Osteoblast (primary cell): ENCODE results near the gene PCDHA11. TPM values are rescaled to one million over a fixed set of nuclear protein-coding genes. Genes with fewer than 3 reads are reported as not detected.
"Not testable (repeated sequence)": the region's sequence is repeated elsewhere in the genome, so short reads cannot be mapped to it uniquely, and the experiment has no call there.

Experiments used
- DNase-seq: peaks from one replicate; pipeline ENCODE4 v3.0.0; 2011; ENCODE audit warnings: low spot score, mixed read lengths; ENCODE audit not compliant: insufficient read length; ENCODE audit errors: missing footprints
- H2AFZ ChIP-seq: 2 replicates; pipeline ENCODE4 v1.6.0; 2011; ENCODE audit warnings: mild to moderate bottlenecking, low read length
- H3K27ac ChIP-seq: 2 replicates; pipeline ENCODE4 v1.5.1; 2011; ENCODE audit warnings: mild to moderate bottlenecking, low read depth, low read length, moderate library complexity
- H3K27me3 ChIP-seq: 2 replicates; pipeline ENCODE4 v1.6.0; 2012; ENCODE audit warnings: mild to moderate bottlenecking, control low read depth, inconsistent platforms, low read length, moderate library complexity; ENCODE audit not compliant: insufficient read depth
- H3K36me3 ChIP-seq: 2 replicates; pipeline ENCODE4 v1.5.1; 2011; ENCODE audit warnings: mild to moderate bottlenecking, low read length, control low read depth, moderate library complexity; ENCODE audit not compliant: insufficient read depth
- H3K4me1 ChIP-seq: 2 replicates; pipeline ENCODE4 v1.5.1; 2011; ENCODE audit warnings: mild to moderate bottlenecking, low read length, control low read depth, moderate library complexity; ENCODE audit not compliant: insufficient read depth
- H3K4me2 ChIP-seq: 2 replicates; pipeline ENCODE4 v1.6.0; 2011; ENCODE audit warnings: mild to moderate bottlenecking, low read length; ENCODE audit not compliant: insufficient read depth
- H3K4me3 ChIP-seq: fragments of 200-600 bp; sonication (generic); 3 replicates; pipeline ENCODE4 v1.5.1; 2012; ENCODE audit warnings: mild to moderate bottlenecking, low read length, inconsistent platforms; ENCODE audit not compliant: insufficient read depth
- H3K79me2 ChIP-seq: 2 replicates; pipeline ENCODE4 v1.6.0; 2012; ENCODE audit warnings: mild to moderate bottlenecking, low read length, control low read depth, inconsistent platforms; ENCODE audit not compliant: insufficient read depth
- H3K9me3 ChIP-seq: 2 replicates; pipeline ENCODE4 v1.5.1; 2011; ENCODE audit warnings: low read depth, low read length, control low read depth
- H4K20me1 ChIP-seq: 2 replicates; pipeline ENCODE4 v1.6.0; 2012; ENCODE audit warnings: mild to moderate bottlenecking, low read length, control low read depth; ENCODE audit not compliant: insufficient read depth
- CTCF ChIP-seq: IDR thresholded peaks from 2 replicates; pipeline ENCODE4 v1.5.1; 2011; ENCODE audit warnings: mild to moderate bottlenecking, low read depth, low read length, moderate library complexity; ENCODE audit errors: extremely low read depth
- total RNA-seq: library from RNA; depleted of rRNA; stranded (reverse); fragments of >200 nt; gene quantifications from 2 replicates; pipeline ENCODE4 v1.2.3, GENCODE V29; 2012

The PCDHA11 gene, protein sequence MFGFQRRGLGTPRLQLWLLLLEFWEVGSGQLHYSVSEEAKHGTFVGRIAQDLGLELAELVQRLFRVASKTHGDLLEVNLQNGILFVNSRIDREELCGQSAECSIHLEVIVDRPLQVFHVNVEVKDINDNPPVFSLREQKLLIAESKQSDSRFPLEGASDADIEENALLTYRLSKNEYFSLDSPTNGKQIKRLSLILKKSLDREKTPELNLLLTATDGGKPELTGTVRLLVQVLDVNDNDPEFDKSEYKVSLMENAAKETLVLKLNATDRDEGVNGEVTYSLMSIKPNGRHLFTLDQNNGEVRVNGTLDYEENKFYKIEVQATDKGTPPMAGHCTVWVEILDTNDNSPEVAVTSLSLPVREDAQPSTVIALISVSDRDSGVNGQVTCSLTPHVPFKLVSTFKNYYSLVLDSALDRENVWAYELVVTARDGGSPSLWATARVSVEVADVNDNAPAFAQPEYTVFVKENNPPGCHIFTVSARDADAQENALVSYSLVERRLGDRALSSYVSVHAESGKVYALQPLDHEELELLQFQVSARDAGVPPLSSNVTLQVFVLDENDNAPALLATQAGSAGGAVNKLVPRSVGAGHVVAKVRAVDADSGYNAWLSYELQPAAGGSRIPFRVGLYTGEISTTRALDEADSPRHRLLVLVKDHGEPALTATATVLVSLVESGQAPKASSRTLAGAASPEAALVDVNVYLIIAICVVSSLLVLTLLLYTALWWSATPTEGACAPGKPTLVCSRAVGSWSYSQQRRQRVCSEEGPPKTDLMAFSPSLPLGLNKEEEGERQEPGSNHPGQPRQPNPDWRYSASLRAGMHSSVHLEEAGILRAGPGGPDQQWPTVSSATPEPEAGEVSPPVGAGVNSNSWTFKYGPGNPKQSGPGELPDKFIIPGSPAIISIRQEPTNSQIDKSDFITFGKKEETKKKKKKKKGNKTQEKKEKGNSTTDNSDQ
- 0.29 and 0.36 TPM in 2 replicates for total RNA-seq

- TF ChIP-seq CTCF = no peak
- Histone ChIP-seq H3K36me3 (no peaks in the 10 kb centered on the region), H3K9me3 (no peaks in the 10 kb centered on the region), H3K4me2 (no peak within 1 kb of the TSS), H2AFZ (no peak within 1 kb of the TSS), H3K27ac (no peak within 1 kb of the TSS), H3K4me1 (no peaks in the 10 kb centered on the region), H3K27me3 (no peaks in the 10 kb centered on the region), H3K4me3 (no peak within 1 kb of the TSS), H4K20me1 (no peaks in the 10 kb centered on the region), H3K79me2 (no peaks in the 10 kb centered on the region)
- no peak for DNase-seq
Observed at GRCh38 chr5:140868721-140869554, at the start of gene PCDHA11. TSS of gene PCDHA11 (plus strand) at chr5:140868957. CDS start at chr5:140869104, 147 bp downstream.

DNA sequence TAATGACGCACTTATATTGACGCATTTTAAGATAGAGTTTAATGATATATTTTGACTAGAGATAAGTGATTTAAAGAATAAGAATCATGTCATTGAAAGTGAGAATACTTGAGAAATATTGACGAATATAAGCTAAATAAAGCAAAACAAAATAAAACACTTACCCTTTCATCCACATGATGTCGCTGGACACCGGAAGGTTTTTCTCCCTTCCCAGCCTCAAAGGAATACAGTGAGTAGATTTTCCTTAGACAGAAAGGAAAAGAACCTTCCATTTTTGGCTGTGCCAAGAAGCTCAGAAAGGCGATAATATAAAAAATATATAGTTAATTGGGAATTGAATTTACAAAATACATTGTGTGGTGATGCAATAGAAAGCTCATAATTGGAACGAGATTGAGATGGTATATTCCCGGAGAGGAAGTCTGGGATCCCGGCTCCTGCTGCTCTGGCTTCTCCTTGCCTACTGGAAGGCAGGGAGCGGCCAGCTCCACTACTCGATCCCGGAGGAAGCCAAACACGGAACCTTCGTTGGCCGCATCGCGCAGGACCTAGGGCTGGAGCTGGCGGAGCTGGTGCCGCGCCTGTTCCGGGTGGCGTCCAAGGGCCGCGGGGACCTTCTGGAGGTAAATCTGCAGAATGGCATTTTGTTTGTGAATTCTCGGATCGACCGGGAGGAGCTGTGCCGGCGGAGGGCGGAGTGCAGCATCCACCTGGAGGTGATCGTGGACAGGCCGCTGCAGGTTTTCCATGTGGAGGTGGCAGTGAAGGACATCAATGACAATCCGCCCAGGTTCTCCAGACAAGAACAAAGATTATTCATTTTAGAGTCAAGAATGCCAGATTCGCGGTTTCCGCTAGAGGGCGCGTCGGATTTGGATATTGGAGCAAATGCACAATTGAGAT lies 47.1 kb upstream of the PCDHA11 start, which contains the start of gene PCDHA5:
PCDHA5 (plus strand) TSS at position 239 of the 906 bp plus-strand sequence.
- Histone ChIP-seq H3K36me3 (no peaks in the 10 kb centered on the region), H3K4me1 (no peaks in the 10 kb centered on the region), H3K79me2 (no peaks in the 10 kb centered on the region), H2AFZ (no peak within 1 kb of the TSS), H4K20me1 (no peaks in the 10 kb centered on the region), H3K27me3 (no peaks in the 10 kb centered on the region), H3K27ac (no peak within 1 kb of the TSS), H3K9me3 (no peaks in the 10 kb centered on the region), H3K4me2 (no peak within 1 kb of the TSS), H3K4me3 (no peak within 1 kb of the TSS)
- TF ChIP-seq CTCF = peak; percentile 51
- DNase-seq = no peak

DNA sequence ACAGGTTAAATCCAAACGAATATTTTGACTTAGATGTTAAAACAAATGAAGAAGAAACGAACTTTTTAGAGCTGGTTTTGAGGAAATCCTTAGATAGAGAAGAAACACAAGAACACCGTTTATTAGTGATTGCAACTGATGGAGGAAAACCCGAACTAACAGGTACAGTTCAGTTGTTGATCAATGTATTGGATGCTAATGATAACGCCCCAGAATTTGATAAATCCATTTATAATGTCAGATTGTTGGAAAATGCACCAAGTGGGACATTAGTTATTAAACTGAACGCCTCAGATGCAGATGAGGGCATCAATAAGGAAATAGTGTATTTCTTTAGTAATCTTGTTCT lies 46.5 kb upstream of the PCDHA11 start:
- no peak overlapping the region for H3K27ac ChIP-seq
- no peaks in the 10 kb centered on the region for H3K27me3 ChIP-seq
- no peak for TF ChIP-seq CTCF
- no peaks in the 10 kb centered on the region for H4K20me1 ChIP-seq
- no peak for DNase-seq
- H3K4me1 ChIP-seq = no peaks in the 10 kb centered on the region
- no peak overlapping the region for H2AFZ ChIP-seq
- no peaks in the 10 kb centered on the region for H3K36me3 ChIP-seq
- H3K4me3 ChIP-seq = no peak overlapping the region
- no peak overlapping the region for H3K4me2 ChIP-seq
- H3K79me2 ChIP-seq = no peaks in the 10 kb centered on the region
- H3K9me3 ChIP-seq = no peaks in the 10 kb centered on the region

GRCh38 chr5:140822969-140823368 lies 45.8 kb upstream of the PCDHA11 start:
- not testable (repeated sequence) for DNase-seq, H3K79me2 ChIP-seq, H2AFZ ChIP-seq

More at GRCh38 chr5:140822969-140823368, 45.8 kb upstream of the PCDHA11 start:
- H3K27ac ChIP-seq, H3K36me3 ChIP-seq, H3K4me1 ChIP-seq, H3K4me3 ChIP-seq, H4K20me1 ChIP-seq, H3K9me3 ChIP-seq, H3K27me3 ChIP-seq, H3K4me2 ChIP-seq: not testable (repeated sequence)
